ENCODE data around the gene KIFC3. TPM values are rescaled to one million over a fixed set of nuclear protein-coding genes. Genes with fewer than 3 reads are reported as not detected.

KIFC3 gene
- total RNA-seq, 4 donors from 2014 or later = 28.2 to 76.8 (median 46.6) TPM

DNA sequence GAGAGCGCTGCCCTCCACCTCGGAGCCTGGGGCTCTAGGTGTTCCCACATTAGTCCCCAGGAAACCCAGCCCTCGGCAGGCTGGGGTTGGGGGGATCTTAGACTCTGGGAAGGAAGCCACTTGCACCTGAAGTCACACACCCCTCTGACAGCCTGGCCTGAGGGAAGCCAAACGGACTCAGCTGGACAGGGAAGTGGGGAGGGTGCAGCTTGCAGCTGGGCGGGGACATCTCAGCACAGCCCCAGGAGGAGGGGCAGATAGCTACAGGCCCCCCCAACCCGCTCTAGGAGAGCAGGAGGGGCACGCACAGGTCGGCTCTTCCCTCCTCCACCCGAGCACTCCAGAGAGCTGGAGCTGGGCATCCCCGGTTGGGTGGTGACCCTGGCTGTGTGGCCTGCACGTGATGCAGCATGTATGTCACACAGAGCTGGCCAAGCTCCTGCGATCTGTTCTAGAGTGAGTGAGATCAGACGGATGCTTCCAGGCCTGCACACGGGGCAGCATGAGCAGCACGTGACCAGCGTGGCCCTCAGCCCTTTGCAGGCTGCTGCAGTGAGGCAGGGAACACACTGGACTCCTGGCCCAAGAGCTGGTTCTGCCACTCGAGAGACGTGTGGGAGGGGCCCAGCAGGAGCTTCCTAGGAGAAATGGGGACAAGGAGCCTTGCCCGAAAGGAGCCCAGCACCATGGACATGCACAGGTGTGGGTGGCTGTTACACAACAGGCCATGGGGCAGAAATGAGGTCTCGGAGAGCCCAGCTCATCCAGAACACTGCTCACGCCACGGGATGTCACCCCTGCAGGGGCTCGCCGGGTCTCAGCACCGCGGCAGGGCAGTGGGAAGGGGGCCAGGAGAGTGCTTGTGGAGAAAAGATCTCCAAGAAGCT, 15.4 kb downstream of the KIFC3 start:
- no peaks in the 10 kb centered on the region for H3K27me3 ChIP-seq
- peak overlapping the region; percentile 31 to 69 (median 60) for H3K27ac ChIP-seq (replicated peaks in 1 of 4)
- TF ChIP-seq, protein P1, sequence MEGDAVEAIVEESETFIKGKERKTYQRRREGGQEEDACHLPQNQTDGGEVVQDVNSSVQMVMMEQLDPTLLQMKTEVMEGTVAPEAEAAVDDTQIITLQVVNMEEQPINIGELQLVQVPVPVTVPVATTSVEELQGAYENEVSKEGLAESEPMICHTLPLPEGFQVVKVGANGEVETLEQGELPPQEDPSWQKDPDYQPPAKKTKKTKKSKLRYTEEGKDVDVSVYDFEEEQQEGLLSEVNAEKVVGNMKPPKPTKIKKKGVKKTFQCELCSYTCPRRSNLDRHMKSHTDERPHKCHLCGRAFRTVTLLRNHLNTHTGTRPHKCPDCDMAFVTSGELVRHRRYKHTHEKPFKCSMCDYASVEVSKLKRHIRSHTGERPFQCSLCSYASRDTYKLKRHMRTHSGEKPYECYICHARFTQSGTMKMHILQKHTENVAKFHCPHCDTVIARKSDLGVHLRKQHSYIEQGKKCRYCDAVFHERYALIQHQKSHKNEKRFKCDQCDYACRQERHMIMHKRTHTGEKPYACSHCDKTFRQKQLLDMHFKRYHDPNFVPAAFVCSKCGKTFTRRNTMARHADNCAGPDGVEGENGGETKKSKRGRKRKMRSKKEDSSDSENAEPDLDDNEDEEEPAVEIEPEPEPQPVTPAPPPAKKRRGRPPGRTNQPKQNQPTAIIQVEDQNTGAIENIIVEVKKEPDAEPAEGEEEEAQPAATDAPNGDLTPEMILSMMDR (IDR thresholded peaks at IDR 0.05) = no peak
- TF ChIP-seq POLR2AphosphoS5 (IDR thresholded peaks at IDR 0.05) = peak; percentile 52 to 90
- intact Hi-C loops (cut with DNase I) = no loop called here
- no peak for DNase-seq (ENCODE audit: extremely low spot score)
- 60% methylated on average over 7 of the region's 26 CpGs for WGBS
- H3K36me3 ChIP-seq = peaks cover 6 to 77% (median 53%) of the 10 kb centered on the region in 4 donors
- no peak overlapping the region for H3K4me3 ChIP-seq
- peaks cover 35 to 50% (median 37%) of the 10 kb centered on the region in 4 donors for H3K4me1 ChIP-seq
- no peaks in the 10 kb centered on the region for H3K9me3 ChIP-seq

DNA sequence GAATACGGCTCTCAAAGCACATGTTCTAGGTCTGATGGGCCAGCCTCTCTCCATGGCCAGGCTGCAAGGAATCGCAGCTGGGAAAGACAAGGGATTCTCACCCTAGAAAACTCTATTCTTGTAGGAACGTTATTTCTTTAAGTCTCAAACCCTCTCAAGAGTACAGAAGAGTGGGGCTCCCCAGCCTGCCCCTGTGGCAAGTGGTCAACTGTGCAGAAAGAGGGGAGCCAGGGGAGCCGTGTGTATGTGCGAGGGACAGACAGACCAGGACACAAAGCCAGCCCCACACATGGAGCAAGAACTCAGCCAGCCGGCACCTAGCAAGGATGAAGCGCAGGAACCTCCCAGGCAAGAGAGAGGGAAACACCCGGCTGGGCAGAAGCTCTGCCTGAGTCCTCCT, 16.4 kb downstream of the KIFC3 start:
- no peaks in the 10 kb centered on the region for H3K27me3 ChIP-seq
- intact Hi-C loops (cut with DNase I) = no loop called here
- H3K4me1 ChIP-seq = peaks cover 25 to 40% (median 30%) of the 10 kb centered on the region in 4 donors
- peaks cover 6 to 72% (median 55%) of the 10 kb centered on the region in 4 donors for H3K36me3 ChIP-seq
- peak overlapping the region in 2 of 4 donors; percentile 29 to 68 for H3K27ac ChIP-seq (replicated peaks in 1 of 4)
- 87% methylated on average over 8 of the region's 8 CpGs for WGBS
- no peaks in the 10 kb centered on the region for H3K9me3 ChIP-seq
- TF ChIP-seq EP300 (IDR thresholded peaks at IDR 0.05) = no peak
- DNase-seq (ENCODE audit: extremely low spot score) = no peak
- no peak overlapping the region for H3K4me3 ChIP-seq

DNA sequence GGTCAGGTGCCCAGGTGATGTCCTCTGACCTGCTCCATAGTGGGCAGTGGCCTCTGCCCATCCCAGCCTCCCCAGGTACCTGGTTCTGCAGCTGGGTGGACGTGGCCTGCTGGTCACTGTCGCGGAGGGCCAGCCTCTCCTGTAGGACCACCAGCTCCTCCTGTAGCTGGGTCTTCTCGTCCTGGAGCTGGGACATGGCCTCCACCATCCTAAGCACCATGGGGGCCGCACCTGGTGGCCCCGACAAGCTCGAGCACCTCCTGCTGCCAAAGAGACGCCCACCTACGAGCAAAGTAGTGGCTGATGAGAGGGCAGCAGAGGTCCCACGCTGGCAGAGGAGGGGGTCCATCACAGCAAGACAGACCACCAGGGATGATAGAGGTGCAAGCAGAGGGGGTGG, 16.9 kb downstream of the KIFC3 start:
- H3K36me3 ChIP-seq = peaks cover 6 to 70% (median 53%) of the 10 kb centered on the region in 4 donors
- H3K27me3 ChIP-seq = no peaks in the 10 kb centered on the region
- no peak overlapping the region for H3K4me3 ChIP-seq
- no peaks in the 10 kb centered on the region for H3K9me3 ChIP-seq
- no peak for TF ChIP-seq POLR2A (IDR thresholded peaks at IDR 0.05; ENCODE audit: low read depth)
- TF ChIP-seq, protein P1 (IDR thresholded peaks at IDR 0.05) = no peak
- TF ChIP-seq POLR2AphosphoS5 (IDR thresholded peaks at IDR 0.05) = no peak
- no peak for TF ChIP-seq EP300 (IDR thresholded peaks at IDR 0.05)
- H3K27ac ChIP-seq (replicated peaks in 1 of 4) = no peak overlapping the region
- 94% methylated on average over 3 of the region's 10 CpGs for WGBS
- H3K4me1 ChIP-seq = peaks cover 22 to 35% (median 30%) of the 10 kb centered on the region in 4 donors
- DNase-seq (ENCODE audit: extremely low spot score) = no peak
- intact Hi-C loops (cut with DNase I) = no loop called here

DNA sequence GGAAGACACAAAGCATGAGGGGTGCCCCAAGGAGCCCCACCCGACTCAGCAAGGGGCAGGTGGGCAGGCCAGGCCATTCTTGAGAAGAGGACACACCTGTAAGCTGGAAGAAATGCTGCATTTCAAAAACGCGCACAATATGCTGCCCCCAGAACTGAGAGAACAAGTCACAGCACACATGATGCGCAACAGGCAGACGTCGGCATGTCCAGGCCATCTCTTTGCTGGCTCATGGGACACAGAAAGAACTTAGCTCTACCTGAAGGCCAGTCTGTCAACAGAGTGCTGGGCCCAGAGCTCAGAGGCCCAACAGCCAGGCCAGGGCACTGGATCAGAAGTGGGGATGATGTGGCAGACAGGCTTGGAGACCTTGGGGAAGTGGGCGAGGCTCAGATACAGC, 18.0 kb downstream of the KIFC3 start:
- no peak overlapping the region for H3K27ac ChIP-seq (replicated peaks in 1 of 4)
- TF ChIP-seq, protein P1 (IDR thresholded peaks at IDR 0.05) = no peak
- TF ChIP-seq POLR2A (IDR thresholded peaks at IDR 0.05; ENCODE audit: low read depth) (no peak), POLR2AphosphoS5 (IDR thresholded peaks at IDR 0.05) (no peak), EP300 (IDR thresholded peaks at IDR 0.05) (no peak)
- WGBS = 94% methylated on average over 7 of the region's 7 CpGs
- no peaks in the 10 kb centered on the region for H3K9me3 ChIP-seq
- peaks cover 6 to 62% (median 51%) of the 10 kb centered on the region in 4 donors for H3K36me3 ChIP-seq
- H3K4me3 ChIP-seq = no peak overlapping the region
- DNase-seq (ENCODE audit: extremely low spot score) = no peak
- intact Hi-C loops (cut with DNase I) = no loop called here
- H3K4me1 ChIP-seq = peaks cover 22 to 35% (median 30%) of the 10 kb centered on the region in 4 donors
- no peaks in the 10 kb centered on the region for H3K27me3 ChIP-seq

DNA sequence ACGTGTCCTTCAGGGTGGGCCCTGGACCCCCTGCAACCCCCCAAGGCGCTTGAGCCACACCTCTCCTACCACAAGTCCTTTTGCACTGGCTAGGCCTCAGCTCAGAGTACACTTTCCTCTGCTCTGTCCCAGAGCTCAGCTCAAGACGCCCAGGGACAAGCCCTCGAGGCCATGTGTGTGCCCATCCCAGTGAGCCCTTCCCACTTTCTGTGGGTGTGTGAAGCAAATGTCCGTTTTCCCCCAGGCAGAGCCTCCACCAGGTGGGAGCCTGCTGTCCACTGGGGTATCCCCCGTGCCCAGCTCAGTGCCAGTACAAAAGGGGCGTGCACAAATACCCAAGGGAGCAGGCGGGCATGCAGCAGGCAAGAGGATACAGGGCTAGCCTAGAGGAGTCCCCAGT, 18.4 kb downstream of the KIFC3 start:
- peaks cover 22 to 32% (median 29%) of the 10 kb centered on the region in 4 donors for H3K4me1 ChIP-seq
- intact Hi-C loops (cut with DNase I) = no loop called here
- no peaks in the 10 kb centered on the region for H3K27me3 ChIP-seq
- no peak overlapping the region for H3K27ac ChIP-seq (replicated peaks in 1 of 4)
- H3K36me3 ChIP-seq = peaks cover 6 to 62% (median 49%) of the 10 kb centered on the region in 4 donors
- DNase-seq (ENCODE audit: extremely low spot score) = no peak
- no peak overlapping the region for H3K4me3 ChIP-seq
- WGBS = 97% methylated on average over 5 of the region's 8 CpGs
- TF ChIP-seq EP300 (IDR thresholded peaks at IDR 0.05) (no peak), POLR2AphosphoS5 (IDR thresholded peaks at IDR 0.05) (no peak), POLR2A (IDR thresholded peaks at IDR 0.05; ENCODE audit: low read depth) (no peak)
- TF ChIP-seq, protein P1 (IDR thresholded peaks at IDR 0.05) = no peak
- H3K9me3 ChIP-seq = no peaks in the 10 kb centered on the region
